ENCODE measurements around the gene PRDX4.
"Not testable (repeated sequence)": the region's sequence is repeated elsewhere in the genome, so short reads cannot be mapped to it uniquely, and the experiment has no call there.

The PRDX4 gene

GRCh38 chrX:23667239-23668177 lies at the start of gene PRDX4:
Gene PRDX4, plus strand, starts transcription at chrX:23667493. Its CDS starts 78 bp downstream, at chrX:23667571.
- peak; percentile 65 to 70 for DNase-seq (ENCODE audit: low read depth in 2 of 2)

GRCh38 chrX:23621621-23622265 lies 45.5 kb upstream of the PRDX4 start:
- DNase-seq (ENCODE audit: low read depth in 2 of 2), result no peak

GRCh38 chrX:23623797-23624196 lies 43.5 kb upstream of the PRDX4 start:
- DNase-seq (ENCODE audit: low read depth in 2 of 2), result no peak

- DNase-seq (ENCODE audit: low read depth in 2 of 2), result no peak
These were observed 40.6 kb upstream of the PRDX4 start for GRCh38 chrX:23626651-23627050.

- no peak for DNase-seq (ENCODE audit: low read depth in 2 of 2)
These were observed 39.2 kb upstream of the PRDX4 start for GRCh38 chrX:23628131-23628530.

- DNase-seq (ENCODE audit: low read depth in 2 of 2), result no peak
These were observed 36.2 kb upstream of the PRDX4 start for GRCh38 chrX:23631136-23631535.

- DNase-seq (ENCODE audit: low read depth in 2 of 2), result no peak
These were observed 33.3 kb upstream of the PRDX4 start for GRCh38 chrX:23633834-23634580.

- peak in 1 of 2 donors; percentile 51 for DNase-seq (ENCODE audit: low read depth in 2 of 2)
These were observed 30.1 kb upstream of the PRDX4 start for GRCh38 chrX:23637187-23637586.

GRCh38 chrX:23643020-23643419 lies 24.3 kb upstream of the PRDX4 start:
- DNase-seq (ENCODE audit: low read depth in 2 of 2), result no peak

GRCh38 chrX:23644744-23645143 lies 22.5 kb upstream of the PRDX4 start:
- DNase-seq (ENCODE audit: low read depth in 2 of 2), result no peak

- DNase-seq (ENCODE audit: low read depth in 2 of 2), result no peak
These were observed 11.2 kb upstream of the PRDX4 start for GRCh38 chrX:23656091-23656490.

GRCh38 chrX:23656684-23657083 lies 10.6 kb upstream of the PRDX4 start:
- no peak for DNase-seq (ENCODE audit: low read depth in 2 of 2)

- no peak for DNase-seq (ENCODE audit: low read depth in 2 of 2)
These were observed 8.0 kb upstream of the PRDX4 start for GRCh38 chrX:23659339-23659738.

GRCh38 chrX:23660083-23660765 lies 7.1 kb upstream of the PRDX4 start:
- not testable (repeated sequence) for DNase-seq (ENCODE audit: low read depth in 2 of 2)

GRCh38 chrX:23660766-23661132 lies 6.5 kb upstream of the PRDX4 start:
- DNase-seq (ENCODE audit: low read depth in 2 of 2), result no peak

GRCh38 chrX:23661671-23662070 lies 5.6 kb upstream of the PRDX4 start:
- no peak for DNase-seq (ENCODE audit: low read depth in 2 of 2)

GRCh38 chrX:23662187-23662586 lies 5.1 kb upstream of the PRDX4 start:
- no peak for DNase-seq (ENCODE audit: low read depth in 2 of 2)

- no peak for DNase-seq (ENCODE audit: low read depth in 2 of 2)
These were observed 4.4 kb upstream of the PRDX4 start for GRCh38 chrX:23662853-23663252.

- DNase-seq (ENCODE audit: low read depth in 2 of 2), result no peak
These were observed 2.8 kb upstream of the PRDX4 start for GRCh38 chrX:23664496-23664895.

- no peak for DNase-seq (ENCODE audit: low read depth in 2 of 2)
These were observed 1.0 kb upstream of the PRDX4 start for GRCh38 chrX:23666282-23666681.

- no peak for DNase-seq (ENCODE audit: low read depth in 2 of 2)
These were observed 1.0 kb downstream of the PRDX4 start for GRCh38 chrX:23668335-23668734.

- no peak for DNase-seq (ENCODE audit: low read depth in 2 of 2)
These were observed 3.2 kb downstream of the PRDX4 start for GRCh38 chrX:23670528-23670927.

All from stimulated activated CD4-positive, alpha-beta T cell treated with anti-CD3 and anti-CD28 coated beads, Interleukin-15, amount 100 ng/mL, for 48 hours (primary cell).